Endothelial cell (in vitro differentiated cells): Measurements from ENCODE around the gene ZNF574. TPM values are rescaled to one million over a fixed set of nuclear protein-coding genes. Genes with fewer than 3 reads are reported as not detected.

Experiments used
- DNase-seq: peaks from one replicate; pipeline ENCODE4 v3.0.0; 2021; ENCODE audit warnings: low spot score
- H3K27ac Mint-ChIP-seq: one replicate; pipeline ENCODE4 v1.8.0; 2021; ENCODE audit warnings: mixed read lengths, inconsistent platforms; ENCODE audit not compliant: unreplicated experiment
- H3K27me3 Mint-ChIP-seq: one replicate; pipeline ENCODE4 v1.8.0; 2021; ENCODE audit warnings: mild to moderate bottlenecking, moderate library complexity, mixed read lengths, inconsistent platforms; ENCODE audit not compliant: unreplicated experiment
- H3K36me3 Mint-ChIP-seq: one replicate; pipeline ENCODE4 v1.8.0; 2021; ENCODE audit warnings: mild to moderate bottlenecking, low read depth, mixed read lengths, inconsistent platforms; ENCODE audit not compliant: unreplicated experiment
- H3K4me1 Mint-ChIP-seq: one replicate; pipeline ENCODE4 v1.8.0; 2021; ENCODE audit warnings: mild to moderate bottlenecking, mixed read lengths, inconsistent platforms; ENCODE audit not compliant: unreplicated experiment
- H3K4me3 Mint-ChIP-seq: one replicate; pipeline ENCODE4 v1.8.0; 2021; ENCODE audit warnings: mild to moderate bottlenecking, mixed read lengths, inconsistent platforms; ENCODE audit not compliant: unreplicated experiment
- H3K9me3 Mint-ChIP-seq: one replicate; pipeline ENCODE4 v1.8.0; 2021; ENCODE audit warnings: mixed read lengths, inconsistent platforms; ENCODE audit not compliant: unreplicated experiment
- CTCF ChIP-seq: fragments of 200-600 bp; sonication (generic); IDR thresholded peaks from one replicate; pipeline ENCODE4 v1.5.0; 2021; ENCODE audit warnings: antibody characterized with exemption; ENCODE audit not compliant: unreplicated experiment
- total RNA-seq: library from RNA; stranded (reverse); fragmentation: NEBNext Ultra II Directional; extraction: Animal tissue kit (Norgen Biotek cat#: 25700); gene quantifications from one replicate; pipeline ENCODE4 v1.2.1, GENCODE V29; 2021; ENCODE audit not compliant: unreplicated experiment

ZNF574 gene
- total RNA-seq, 1 donor from 2014 or later, result 19.7 TPM

- H3K27ac Mint-ChIP-seq, result no peak overlapping the region
- H3K36me3 Mint-ChIP-seq, result peaks cover 13% of the 10 kb centered on the region
- H3K4me3 Mint-ChIP-seq, result no peak overlapping the region
These were observed 9.8 kb upstream of the ZNF574 start for GRCh38 chr19:42066075-42066754.

GRCh38 chr19:42067315-42067888 is 8.6 kb upstream of the ZNF574 start:
- no peak for DNase-seq
- peaks cover 6% of the 10 kb centered on the region for H3K36me3 Mint-ChIP-seq
- TF ChIP-seq CTCF, result no peak
- H3K4me1 Mint-ChIP-seq, result peaks cover 5% of the 10 kb centered on the region
- H3K9me3 Mint-ChIP-seq, result no peaks in the 10 kb centered on the region
- peaks cover 3% of the 10 kb centered on the region for H3K27me3 Mint-ChIP-seq
- no peak overlapping the region for H3K27ac Mint-ChIP-seq
- no peak overlapping the region for H3K4me3 Mint-ChIP-seq

More at GRCh38 chr19:42066075-42066754, 9.8 kb upstream of the ZNF574 start:
- no peaks in the 10 kb centered on the region for H3K9me3 Mint-ChIP-seq
- no peak for TF ChIP-seq CTCF
- peaks cover 2% of the 10 kb centered on the region for H3K27me3 Mint-ChIP-seq
- no peak for DNase-seq
- peaks cover 5% of the 10 kb centered on the region for H3K4me1 Mint-ChIP-seq

- H3K27ac Mint-ChIP-seq, result no peak overlapping the region
- peaks cover 6% of the 10 kb centered on the region for H3K36me3 Mint-ChIP-seq
- H3K27me3 Mint-ChIP-seq, result peaks cover 3% of the 10 kb centered on the region
- no peak for TF ChIP-seq CTCF
- H3K4me1 Mint-ChIP-seq, result peaks cover 5% of the 10 kb centered on the region
- H3K9me3 Mint-ChIP-seq, result no peaks in the 10 kb centered on the region
- H3K4me3 Mint-ChIP-seq, result no peak overlapping the region
- DNase-seq, result no peak
These were observed 7.6 kb upstream of the ZNF574 start for GRCh38 chr19:42068361-42068755.

GRCh38 chr19:42068756-42069571 is 7.0 kb upstream of the ZNF574 start:
- no peak overlapping the region for H3K4me3 Mint-ChIP-seq
- peak; percentile 21 for DNase-seq
- peaks cover 6% of the 10 kb centered on the region for H3K36me3 Mint-ChIP-seq
- peaks cover 5% of the 10 kb centered on the region for H3K4me1 Mint-ChIP-seq
- no peak for TF ChIP-seq CTCF
- H3K27ac Mint-ChIP-seq, result no peak overlapping the region
- H3K9me3 Mint-ChIP-seq, result no peaks in the 10 kb centered on the region
- H3K27me3 Mint-ChIP-seq, result peaks cover 3% of the 10 kb centered on the region
